ENCODE results near the gene IP6K3.

The IP6K3 gene

DNA sequence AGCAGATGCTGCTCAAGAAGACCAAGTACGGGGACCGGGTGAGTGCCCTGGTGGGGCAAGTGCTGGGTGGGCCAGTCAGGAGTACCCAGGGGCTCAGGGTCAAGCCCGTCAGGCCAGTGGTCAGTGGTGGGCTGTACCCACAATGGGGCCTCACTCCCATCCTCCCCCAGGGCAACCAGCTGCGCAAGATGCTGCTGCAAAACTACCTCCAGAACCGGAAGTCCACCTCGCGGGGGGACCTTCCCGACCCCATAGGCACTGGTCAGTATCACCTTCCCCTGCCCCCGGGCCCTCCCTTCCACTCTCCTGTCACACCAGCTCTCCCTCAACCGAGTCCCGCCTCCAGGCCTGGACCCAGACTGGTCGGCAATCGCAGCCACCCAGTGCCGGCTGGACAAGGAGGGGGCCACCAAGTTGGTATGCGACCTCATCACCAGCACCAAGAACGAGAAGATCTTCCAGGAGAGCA is 62.2 kb downstream of the IP6K3 start:
- H3K36me3 ChIP-seq (ENCODE audit: control insufficient read depth, insufficient read depth, low read length), result no peaks in the 10 kb centered on the region
- no peak overlapping the region for H3K4me2 ChIP-seq (ENCODE audit: low read length)
- no peaks in the 10 kb centered on the region for H3K27me3 ChIP-seq (ENCODE audit: control insufficient read depth, insufficient read depth, low read length)
- no peak overlapping the region for H2AFZ ChIP-seq
- TF ChIP-seq CTCF (IDR thresholded peaks at IDR 0.05), result no peak
- no peaks in the 10 kb centered on the region for H3K4me1 ChIP-seq
- no peaks in the 10 kb centered on the region for H3K79me2 ChIP-seq
- H3K27ac ChIP-seq, result no peak overlapping the region
- no peaks in the 10 kb centered on the region for H3K9me3 ChIP-seq (ENCODE audit: control insufficient read depth, low read length)
- no peak overlapping the region for H3K9ac ChIP-seq
- no peak overlapping the region for H3K4me3 ChIP-seq (ENCODE audit: low read depth, low read length)

GRCh38 chr6:33683576-33684427 is 62.9 kb downstream of the IP6K3 start:
- no peak overlapping the region for H2AFZ ChIP-seq

DNA sequence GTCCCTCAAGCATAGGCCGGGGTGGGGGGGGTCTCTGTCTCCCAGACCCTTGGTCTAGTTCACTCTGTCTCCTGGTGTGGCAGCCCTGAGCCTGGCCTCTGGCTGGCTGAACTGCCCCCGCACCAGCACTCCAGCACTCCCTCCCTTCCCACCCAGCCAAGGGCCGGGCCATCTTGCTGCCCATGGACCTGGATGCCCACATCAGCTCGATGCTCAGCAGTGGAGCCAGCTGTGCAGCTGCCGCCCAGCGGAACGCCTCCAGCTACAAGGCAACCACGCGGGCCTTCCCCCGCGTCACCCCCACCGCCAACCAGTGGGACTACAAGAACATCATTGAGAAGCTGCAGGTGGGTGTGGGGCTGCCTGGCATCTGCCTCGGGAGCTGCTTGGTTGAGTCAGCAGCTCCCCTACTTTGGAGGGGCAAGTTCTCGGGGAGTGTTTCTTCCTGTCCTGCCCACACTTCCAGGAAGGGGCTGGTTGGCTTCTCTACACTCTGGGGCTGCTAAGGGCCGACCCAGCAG is 63.6 kb downstream of the IP6K3 start:
- no peaks in the 10 kb centered on the region for H3K9me3 ChIP-seq (ENCODE audit: control insufficient read depth, low read length)
- H2AFZ ChIP-seq, result no peak overlapping the region
- no peak overlapping the region for H3K4me3 ChIP-seq (ENCODE audit: low read depth, low read length)
- no peak overlapping the region for H3K9ac ChIP-seq
- no peaks in the 10 kb centered on the region for H3K36me3 ChIP-seq (ENCODE audit: control insufficient read depth, insufficient read depth, low read length)
- no peaks in the 10 kb centered on the region for H3K79me2 ChIP-seq
- H3K4me1 ChIP-seq, result no peaks in the 10 kb centered on the region
- H3K27me3 ChIP-seq (ENCODE audit: control insufficient read depth, insufficient read depth, low read length), result no peaks in the 10 kb centered on the region
- H3K4me2 ChIP-seq (ENCODE audit: low read length), result no peak overlapping the region
- no peak overlapping the region for H3K27ac ChIP-seq
- TF ChIP-seq CTCF (IDR thresholded peaks at IDR 0.05), result no peak

More at GRCh38 chr6:33683576-33684427, 62.9 kb downstream of the IP6K3 start:
- Histone ChIP-seq H3K36me3 (ENCODE audit: control insufficient read depth, insufficient read depth, low read length) (no peaks in the 10 kb centered on the region), H3K9ac (no peak overlapping the region), H3K79me2 (no peaks in the 10 kb centered on the region), H3K9me3 (ENCODE audit: control insufficient read depth, low read length) (no peaks in the 10 kb centered on the region), H3K4me1 (no peaks in the 10 kb centered on the region), H3K4me2 (ENCODE audit: low read length) (no peak overlapping the region), H3K27ac (no peak overlapping the region), H3K4me3 (ENCODE audit: low read depth, low read length) (no peak overlapping the region), H3K27me3 (ENCODE audit: control insufficient read depth, insufficient read depth, low read length) (no peaks in the 10 kb centered on the region)
- no peak for TF ChIP-seq CTCF (IDR thresholded peaks at IDR 0.05)

DNA sequence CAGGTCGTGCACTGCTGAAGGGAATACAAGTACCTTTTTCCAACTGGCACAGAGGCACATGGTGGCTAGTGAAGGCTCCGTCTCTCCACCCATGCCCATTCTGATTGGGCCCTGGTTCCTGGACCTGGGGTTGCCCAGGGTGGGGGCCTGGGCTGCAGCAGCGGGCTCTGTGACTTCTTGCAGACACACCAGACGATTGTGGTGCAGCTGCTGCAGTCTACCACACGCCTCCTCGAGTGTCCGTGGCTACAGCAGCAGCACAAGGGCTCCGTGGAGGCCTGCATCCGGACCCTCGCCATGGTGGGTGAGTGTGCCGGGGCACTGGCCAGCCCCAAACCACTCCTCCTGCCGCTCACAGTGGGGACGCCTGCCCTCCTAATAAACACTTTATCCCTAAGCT is 64.4 kb downstream of the IP6K3 start:
- no peaks in the 10 kb centered on the region for H3K4me1 ChIP-seq
- H3K27ac ChIP-seq, result no peak overlapping the region
- H2AFZ ChIP-seq, result no peak overlapping the region
- no peak overlapping the region for H3K4me2 ChIP-seq (ENCODE audit: low read length)
- no peak overlapping the region for H3K4me3 ChIP-seq (ENCODE audit: low read depth, low read length)
- no peaks in the 10 kb centered on the region for H3K27me3 ChIP-seq (ENCODE audit: control insufficient read depth, insufficient read depth, low read length)
- no peak for TF ChIP-seq CTCF (IDR thresholded peaks at IDR 0.05)
- no peaks in the 10 kb centered on the region for H3K79me2 ChIP-seq
- no peaks in the 10 kb centered on the region for H3K36me3 ChIP-seq (ENCODE audit: control insufficient read depth, insufficient read depth, low read length)
- no peaks in the 10 kb centered on the region for H3K9me3 ChIP-seq (ENCODE audit: control insufficient read depth, low read length)
- H3K9ac ChIP-seq, result no peak overlapping the region

Measured in parathyroid adenoma (tissue), 2 donors.